SK-N-SH (cell line): ENCODE results near the gene TFPI. TPM values are rescaled to one million over a fixed set of nuclear protein-coding genes. Genes with fewer than 3 reads are reported as not detected.

Source experiments
- CTCF ChIA-PET: fragments of 300-600, 350-600 bp; formaldehyde crosslinking; extraction: SDS; loops from one replicate; lab custom pipeline; 2021; lab: Yijun Ruan, JAX
- POLR2A ChIA-PET: fragments of 350-600 bp; sonication (Branson Sonifier 250); formaldehyde crosslinking; extraction: SDS; loops from one replicate; lab custom pipeline; 2020; ENCODE audit warnings: antibody characterized with exemption, inconsistent platforms; lab: Yijun Ruan, JAX
- DNase-seq: peaks from one replicate; pipeline ENCODE4 v3.0.0; 2012
- H2AFZ ChIP-seq: fragments of 200-600 bp; sonication (generic); 2 replicates; pipeline ENCODE4 v1.8.1; 2016; ENCODE audit warnings: antibody characterized with exemption, mild to moderate bottlenecking, low read depth
- H3F3A ChIP-seq: fragments of 200-600 bp; sonication (generic); replicated peaks from 2 replicates; pipeline ENCODE3; 2016; ENCODE audit warnings: antibody characterized with exemption, mild to moderate bottlenecking; ENCODE audit not compliant: insufficient read depth
- H3K27ac ChIP-seq, 2 experiments: fragments of 200-500 bp in 1 of 2; fragments of 200-600 bp in 1 of 2; sonication (Bioruptor generic) in 1 of 2; sonication (generic), shearing (Covaris generic) in 1 of 2; 2 replicates each; pipeline versions ENCODE4 v1.5.1 to v1.6.1; 2014 to 2016; ENCODE audit warnings: low read depth in 2 of 2, inconsistent platforms in 1 of 2, low read length in 1 of 2, mild to moderate bottlenecking in 1 of 2, mixed read lengths in 1 of 2
- H3K27me3 ChIP-seq: fragments of 200-600 bp; sonication (generic), shearing (Covaris generic); 2 replicates; pipeline ENCODE4 v1.6.1; 2016; ENCODE audit warnings: mixed run types; ENCODE audit not compliant: insufficient read depth
- H3K36me3 ChIP-seq, 2 experiments: fragments of 200-500 bp in 1 of 2; fragments of 200-600 bp in 1 of 2; sonication (Bioruptor generic) in 1 of 2; sonication (generic) in 1 of 2; replicated peaks in 1 of 2; 2 replicates each; pipeline versions ENCODE3 to v1.5.1; 2014 to 2016; ENCODE audit warnings: low read length in 1 of 2, mild to moderate bottlenecking in 1 of 2; ENCODE audit not compliant: insufficient read depth in 2 of 2, control insufficient read depth in 1 of 2
- H3K4me1 ChIP-seq, 2 experiments: fragments of 200-500 bp in 1 of 2; fragments of 200-600 bp in 1 of 2; sonication (Bioruptor generic) in 1 of 2; sonication (generic), shearing (Covaris generic) in 1 of 2; 2 replicates each; pipeline versions ENCODE4 v1.5.1 to v1.6.1; 2014 to 2016; ENCODE audit warnings: low read depth in 1 of 2, low read length in 1 of 2, mixed run types in 1 of 2; ENCODE audit not compliant: insufficient read depth in 2 of 2, control insufficient read depth in 1 of 2
- H3K4me2 ChIP-seq: fragments of 200-600 bp; sonication (generic), shearing (Covaris generic); 2 replicates; pipeline ENCODE4 v1.6.1; 2017; ENCODE audit warnings: mixed run types
- H3K4me3 ChIP-seq, 2 experiments: fragments of 200-500 bp in 1 of 2; fragments of 200-600 bp in 1 of 2; sonication (Bioruptor generic) in 1 of 2; sonication (generic), shearing (Covaris generic) in 1 of 2; 2 replicates each; pipeline versions ENCODE4 v1.5.1 to v1.8.1; 2014 to 2016; ENCODE audit warnings: low read depth in 2 of 2, inconsistent platforms in 1 of 2, low read length in 1 of 2, mild to moderate bottlenecking in 1 of 2, mixed read lengths in 1 of 2, moderate library complexity in 1 of 2
- H3K79me2 ChIP-seq: fragments of 200-600 bp; sonication (generic); 2 replicates; pipeline ENCODE4 v1.8.1; 2017; ENCODE audit warnings: mild to moderate bottlenecking; ENCODE audit not compliant: insufficient read depth
- H3K9ac ChIP-seq: fragments of 200-600 bp; sonication (generic); 2 replicates; pipeline ENCODE4 v1.6.1; 2017; ENCODE audit warnings: mixed run types
- H3K9me2 ChIP-seq: fragments of 200-600 bp; sonication (generic); 2 replicates; pipeline ENCODE4 v1.6.1; 2017; ENCODE audit warnings: mixed run types
- H3K9me3 ChIP-seq: fragments of 200-600 bp; sonication (generic); 2 replicates; pipeline ENCODE4 v1.6.1; 2017; ENCODE audit warnings: mixed run types, mild to moderate bottlenecking, moderate library complexity
- H4K20me1 ChIP-seq: fragments of 200-600 bp; sonication (generic); 2 replicates; pipeline ENCODE4 v1.6.1; 2017; ENCODE audit warnings: mild to moderate bottlenecking, mixed run types; ENCODE audit not compliant: insufficient read depth
- ELF1 ChIP-seq: IDR thresholded peaks from 2 replicates; pipeline ENCODE4 v1.4.0; 2012
- EZH2phosphoT487 ChIP-seq: fragments of 200-600 bp; sonication (generic); IDR thresholded peaks from 2 replicates; pipeline ENCODE4 v1.6.1; 2017; ENCODE audit warnings: low read depth, mixed run types, mild to moderate bottlenecking, antibody characterized with exemption, moderate library complexity, borderline replicate concordance
- GATA2 ChIP-seq: sonication (generic); formaldehyde crosslinking; IDR thresholded peaks from 2 replicates; pipeline ENCODE4 v1.5.0; 2020; ENCODE audit warnings: mild to moderate bottlenecking, missing genetic modification reagents
- IRF3 ChIP-seq: fragments of 150-350 bp; IDR thresholded peaks from 2 replicates; pipeline ENCODE4 v1.6.1; 2016; ENCODE audit warnings: mild to moderate bottlenecking, low read depth, low read length
- JUND ChIP-seq: IDR thresholded peaks from 2 replicates; pipeline ENCODE4 v1.4.0; 2012
- MAX ChIP-seq: IDR thresholded peaks from 2 replicates; pipeline ENCODE4 v1.4.0; 2012; ENCODE audit warnings: low read depth
- MEF2A ChIP-seq: IDR thresholded peaks from 2 replicates; pipeline ENCODE4 v1.4.0; 2012; ENCODE audit warnings: low read depth, borderline replicate concordance
- RAD21 ChIP-seq: IDR thresholded peaks from 2 replicates; pipeline ENCODE4 v1.6.1; 2012; ENCODE audit warnings: mild to moderate bottlenecking, low read length
- RCOR1 ChIP-seq: fragments of 150-350 bp; IDR thresholded peaks from 2 replicates; pipeline ENCODE4 v1.6.1; 2017; ENCODE audit warnings: antibody characterized with exemption, low read length
- RFX5 ChIP-seq: IDR thresholded peaks from 2 replicates; pipeline ENCODE4 v1.6.1; 2012; ENCODE audit warnings: mild to moderate bottlenecking, improper control_type of control experiment, low read length
- SIN3A ChIP-seq: IDR thresholded peaks from 2 replicates; pipeline ENCODE4 v1.6.1; 2012; ENCODE audit warnings: low read depth, mild to moderate bottlenecking, low read length, moderate library complexity, borderline replicate concordance
- SMC3 ChIP-seq: IDR thresholded peaks from 2 replicates; pipeline ENCODE4 v1.6.1; 2012; ENCODE audit warnings: low read depth, low read length, improper control_type of control experiment
- TAF1 ChIP-seq: IDR thresholded peaks from 2 replicates; pipeline ENCODE4 v1.6.1; 2012; ENCODE audit warnings: low read depth, mild to moderate bottlenecking, low read length, moderate library complexity, borderline replicate concordance
- TCF12 ChIP-seq: IDR thresholded peaks from 2 replicates; pipeline ENCODE4 v1.4.0; 2012
- TEAD4 ChIP-seq: IDR thresholded peaks from 2 replicates; pipeline ENCODE4 v1.4.0; 2012; ENCODE audit warnings: mild to moderate bottlenecking, borderline replicate concordance; ENCODE audit not compliant: insufficient read depth
- USF1 ChIP-seq: IDR thresholded peaks from 2 replicates; pipeline ENCODE4 v1.4.0; 2012; ENCODE audit warnings: low read depth, borderline replicate concordance
- ZBTB33 ChIP-seq: IDR thresholded peaks from 2 replicates; pipeline ENCODE4 v1.4.0; 2012; ENCODE audit warnings: low read depth, borderline replicate concordance
- WGBS: methylation state at CpG from one replicate; pipeline ENCODE4 v1.1.6; 2017; ENCODE audit warnings: low lambda C conversion rate; 5-methylcytosine and 5-hydroxymethylcytosine counted together
- polyA plus RNA-seq, 3 experiments: library from polyadenylated mRNA; depleted of rRNA; stranded (reverse); fragments of >200 nt; gene quantifications; 2 replicates each; pipeline ENCODE4 v1.2.3, GENCODE V29; 2012
- TF ChIP-seq, protein P1 (sequence below): fragments of 150-350 bp; IDR thresholded peaks from 2 replicates; pipeline ENCODE4 v1.6.1; 2017; ENCODE audit warnings: antibody characterized with exemption, low read length, low read depth, borderline replicate concordance
- TF ChIP-seq, protein P2 (sequence below): IDR thresholded peaks from 2 replicates; pipeline ENCODE4; 2012

The TFPI gene
- polyA plus RNA-seq, 1 of the 3 experiments (the other 2 are of a cell fraction), result 2.1 TPM

DNA sequence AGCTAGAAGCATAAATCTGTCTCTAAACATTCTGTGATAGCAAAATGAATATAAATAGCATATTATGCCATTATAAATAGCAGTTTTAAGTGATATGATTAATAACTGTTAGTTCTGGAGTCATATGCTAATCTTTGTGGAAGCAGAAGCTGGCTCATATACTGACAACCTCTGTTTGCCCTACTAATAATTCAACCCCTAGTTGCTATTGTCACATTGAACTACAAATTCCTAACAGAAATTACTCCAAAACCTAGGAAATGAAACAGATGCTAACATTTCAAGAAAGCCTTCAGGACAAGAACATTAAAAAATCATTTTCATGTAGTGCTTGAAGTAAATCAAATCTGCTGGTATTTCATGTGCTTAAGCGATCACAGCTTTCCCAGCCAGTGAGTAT, 134.4 kb downstream of the TFPI start:
- Histone ChIP-seq H3K9me2 (no peaks in the 10 kb centered on the region), H3F3A (no peaks in the 10 kb centered on the region), H3K4me1 (no peaks in the 10 kb centered on the region; a peak in 1 of 4 replicates), H3K9me3 (no peaks in the 10 kb centered on the region), H3K4me3 (no peak overlapping the region), H3K27me3 (no peaks in the 10 kb centered on the region), H3K4me2 (no peak overlapping the region), H2AFZ (no peak overlapping the region), H4K20me1 (no peaks in the 10 kb centered on the region), H3K9ac (no peak overlapping the region), H3K27ac (no peak overlapping the region), H3K79me2 (no peaks in the 10 kb centered on the region), H3K36me3 (no peaks in the 10 kb centered on the region)
- WGBS, result 85% methylated on average over 1 of the region's 1 CpG
- TF ChIP-seq JUND (no peak), MEF2A (no peak), ELF1 (no peak), GATA2 (CRISPR knock-in tag) (no peak), RCOR1 (no peak), USF1 (no peak), MAX (no peak), SIN3A (no peak), EZH2phosphoT487 (no peak), TCF12 (no peak)
- CTCF ChIA-PET, result interaction anchor here (0.6 kb wide), 1 partner anchor 15 kb away, joined by 3 read pairs; no protein-coding TSS in a partner anchor
- no peak for DNase-seq
- POLR2A ChIA-PET, result no interaction called here

DNA sequence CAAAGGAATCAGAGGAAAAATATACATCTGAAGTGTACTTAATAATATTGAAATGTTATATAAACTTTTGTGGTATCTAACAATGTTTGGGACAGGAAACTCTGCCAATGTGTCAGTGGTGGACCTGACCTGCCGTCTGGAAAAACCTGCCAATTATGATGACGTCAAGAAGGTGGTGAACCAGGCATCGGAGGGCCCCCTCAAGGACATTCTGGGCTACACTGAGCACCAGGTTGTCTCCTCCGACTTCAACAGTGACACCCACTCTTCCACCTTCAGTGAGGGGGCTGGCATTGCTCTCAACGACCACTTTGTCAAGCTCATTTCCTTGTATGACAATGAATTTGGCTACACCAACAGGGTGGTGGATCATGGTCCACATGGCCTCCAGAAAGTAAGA, 138.8 kb downstream of the TFPI start:
- H3K4me1 ChIP-seq, result no peaks in the 10 kb centered on the region
- H2AFZ ChIP-seq, result no peak overlapping the region
- H3K4me3 ChIP-seq, result no peak overlapping the region
- H3F3A ChIP-seq, result no peaks in the 10 kb centered on the region
- H3K4me2 ChIP-seq, result no peak overlapping the region
- H3K36me3 ChIP-seq, result no peaks in the 10 kb centered on the region
- H3K9me3 ChIP-seq, result no peaks in the 10 kb centered on the region
- no peak overlapping the region for H3K9ac ChIP-seq
- H3K79me2 ChIP-seq, result no peaks in the 10 kb centered on the region
- no peak for TF ChIP-seq USF1
- TF ChIP-seq RCOR1, result no peak
- TF ChIP-seq SIN3A, result no peak
- no peak for TF ChIP-seq RFX5
- TF ChIP-seq TEAD4, result no peak
- TF ChIP-seq, protein P1, sequence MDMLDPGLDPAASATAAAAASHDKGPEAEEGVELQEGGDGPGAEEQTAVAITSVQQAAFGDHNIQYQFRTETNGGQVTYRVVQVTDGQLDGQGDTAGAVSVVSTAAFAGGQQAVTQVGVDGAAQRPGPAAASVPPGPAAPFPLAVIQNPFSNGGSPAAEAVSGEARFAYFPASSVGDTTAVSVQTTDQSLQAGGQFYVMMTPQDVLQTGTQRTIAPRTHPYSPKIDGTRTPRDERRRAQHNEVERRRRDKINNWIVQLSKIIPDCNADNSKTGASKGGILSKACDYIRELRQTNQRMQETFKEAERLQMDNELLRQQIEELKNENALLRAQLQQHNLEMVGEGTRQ, result no peak
- TF ChIP-seq ZBTB33, result no peak
- TF ChIP-seq IRF3, result no peak
- no peak for TF ChIP-seq SMC3
- TF ChIP-seq, protein P2, sequence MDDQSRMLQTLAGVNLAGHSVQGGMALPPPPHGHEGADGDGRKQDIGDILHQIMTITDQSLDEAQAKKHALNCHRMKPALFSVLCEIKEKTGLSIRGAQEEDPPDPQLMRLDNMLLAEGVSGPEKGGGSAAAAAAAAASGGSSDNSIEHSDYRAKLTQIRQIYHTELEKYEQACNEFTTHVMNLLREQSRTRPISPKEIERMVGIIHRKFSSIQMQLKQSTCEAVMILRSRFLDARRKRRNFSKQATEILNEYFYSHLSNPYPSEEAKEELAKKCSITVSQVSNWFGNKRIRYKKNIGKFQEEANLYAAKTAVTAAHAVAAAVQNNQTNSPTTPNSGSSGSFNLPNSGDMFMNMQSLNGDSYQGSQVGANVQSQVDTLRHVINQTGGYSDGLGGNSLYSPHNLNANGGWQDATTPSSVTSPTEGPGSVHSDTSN, result no peak
- TF ChIP-seq JUND, result no peak
- TF ChIP-seq RAD21, result no peak
- no peak for TF ChIP-seq TAF1
- TF ChIP-seq TCF12, result no peak
- no peaks in the 10 kb centered on the region for H3K27me3 ChIP-seq
- H4K20me1 ChIP-seq, result no peaks in the 10 kb centered on the region
- no peak for DNase-seq
- CTCF ChIA-PET, result no interaction called here
- no peak overlapping the region for H3K27ac ChIP-seq
- POLR2A ChIA-PET, result no interaction called here
- no peaks in the 10 kb centered on the region for H3K9me2 ChIP-seq
- WGBS, result 76% methylated on average over 5 of the region's 5 CpGs
